C4-2B (cell line): ENCODE measurements around the gene SLC39A1.

Source experiments
- H3K27ac ChIP-seq: fragments of 450-650 bp; 2 replicates; pipeline ENCODE4 v1.5.1; 2017
- ZFX ChIP-seq: fragments of 450-650 bp; IDR thresholded peaks from 2 replicates; pipeline ENCODE4 v1.6.1; 2017
- TF ChIP-seq, protein P1 (sequence below): fragments of 450-650 bp; conservative IDR thresholded peaks from 2 replicates; pipeline ENCODE4 v1.5.1; 2017; ENCODE audit warnings: mild to moderate bottlenecking

SLC39A1 gene

GRCh38 chr1:153940756-153941155, 22.6 kb downstream of the SLC39A1 start:
- no peak for TF ChIP-seq ZFX
- TF ChIP-seq, protein P1, sequence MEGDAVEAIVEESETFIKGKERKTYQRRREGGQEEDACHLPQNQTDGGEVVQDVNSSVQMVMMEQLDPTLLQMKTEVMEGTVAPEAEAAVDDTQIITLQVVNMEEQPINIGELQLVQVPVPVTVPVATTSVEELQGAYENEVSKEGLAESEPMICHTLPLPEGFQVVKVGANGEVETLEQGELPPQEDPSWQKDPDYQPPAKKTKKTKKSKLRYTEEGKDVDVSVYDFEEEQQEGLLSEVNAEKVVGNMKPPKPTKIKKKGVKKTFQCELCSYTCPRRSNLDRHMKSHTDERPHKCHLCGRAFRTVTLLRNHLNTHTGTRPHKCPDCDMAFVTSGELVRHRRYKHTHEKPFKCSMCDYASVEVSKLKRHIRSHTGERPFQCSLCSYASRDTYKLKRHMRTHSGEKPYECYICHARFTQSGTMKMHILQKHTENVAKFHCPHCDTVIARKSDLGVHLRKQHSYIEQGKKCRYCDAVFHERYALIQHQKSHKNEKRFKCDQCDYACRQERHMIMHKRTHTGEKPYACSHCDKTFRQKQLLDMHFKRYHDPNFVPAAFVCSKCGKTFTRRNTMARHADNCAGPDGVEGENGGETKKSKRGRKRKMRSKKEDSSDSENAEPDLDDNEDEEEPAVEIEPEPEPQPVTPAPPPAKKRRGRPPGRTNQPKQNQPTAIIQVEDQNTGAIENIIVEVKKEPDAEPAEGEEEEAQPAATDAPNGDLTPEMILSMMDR: no peak
- H3K27ac ChIP-seq: no peak overlapping the region

DNA sequence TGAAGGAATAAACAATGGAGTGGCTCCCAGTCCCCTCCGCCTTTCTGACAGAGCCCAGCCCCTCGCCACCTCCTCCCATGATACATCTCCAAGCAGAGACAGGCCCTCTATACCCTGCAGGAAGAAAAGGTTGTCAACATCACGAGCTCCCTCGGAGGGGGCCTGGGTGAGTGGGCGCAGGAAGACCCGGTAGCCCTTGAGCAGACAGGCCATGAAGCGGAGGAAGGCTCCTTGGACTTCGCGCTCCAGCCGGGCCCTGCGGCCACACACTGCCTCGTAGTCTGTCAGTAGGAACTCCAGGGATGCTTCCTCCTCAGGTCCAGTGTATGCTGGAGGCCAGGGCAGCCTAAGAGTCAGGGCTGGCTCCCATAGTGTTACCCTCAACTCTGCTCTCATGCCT, 23.9 kb downstream of the SLC39A1 start:
- TF ChIP-seq, protein P1: no peak
- no peak overlapping the region for H3K27ac ChIP-seq

- H3K27ac ChIP-seq: no peak overlapping the region
- TF ChIP-seq, protein P1: no peak
- TF ChIP-seq ZFX: no peak
Observed at GRCh38 chr1:153938996-153939395, 24.3 kb downstream of the SLC39A1 start.

DNA sequence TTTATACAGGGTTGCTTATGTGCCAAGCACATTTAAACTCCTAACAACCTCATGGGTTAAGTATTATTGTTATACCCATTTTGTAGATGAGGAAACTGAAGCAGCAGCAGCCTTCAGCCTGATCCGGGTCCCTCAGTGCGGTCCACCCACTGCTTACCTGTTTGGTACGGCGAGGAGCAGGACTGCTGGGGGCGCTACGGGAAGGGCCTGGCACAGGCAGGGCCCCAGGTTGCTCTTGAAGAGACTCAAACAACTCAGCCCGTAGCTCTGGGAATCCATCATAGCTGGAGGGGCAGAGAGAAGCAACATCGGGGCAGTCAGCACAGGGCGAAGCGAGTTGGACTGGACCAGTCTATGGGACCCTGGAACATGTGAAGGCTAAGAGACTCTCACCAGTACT, 26.0 kb downstream of the SLC39A1 start:
- TF ChIP-seq, protein P1: no peak
- no peak for TF ChIP-seq ZFX
- H3K27ac ChIP-seq: no peak overlapping the region

DNA sequence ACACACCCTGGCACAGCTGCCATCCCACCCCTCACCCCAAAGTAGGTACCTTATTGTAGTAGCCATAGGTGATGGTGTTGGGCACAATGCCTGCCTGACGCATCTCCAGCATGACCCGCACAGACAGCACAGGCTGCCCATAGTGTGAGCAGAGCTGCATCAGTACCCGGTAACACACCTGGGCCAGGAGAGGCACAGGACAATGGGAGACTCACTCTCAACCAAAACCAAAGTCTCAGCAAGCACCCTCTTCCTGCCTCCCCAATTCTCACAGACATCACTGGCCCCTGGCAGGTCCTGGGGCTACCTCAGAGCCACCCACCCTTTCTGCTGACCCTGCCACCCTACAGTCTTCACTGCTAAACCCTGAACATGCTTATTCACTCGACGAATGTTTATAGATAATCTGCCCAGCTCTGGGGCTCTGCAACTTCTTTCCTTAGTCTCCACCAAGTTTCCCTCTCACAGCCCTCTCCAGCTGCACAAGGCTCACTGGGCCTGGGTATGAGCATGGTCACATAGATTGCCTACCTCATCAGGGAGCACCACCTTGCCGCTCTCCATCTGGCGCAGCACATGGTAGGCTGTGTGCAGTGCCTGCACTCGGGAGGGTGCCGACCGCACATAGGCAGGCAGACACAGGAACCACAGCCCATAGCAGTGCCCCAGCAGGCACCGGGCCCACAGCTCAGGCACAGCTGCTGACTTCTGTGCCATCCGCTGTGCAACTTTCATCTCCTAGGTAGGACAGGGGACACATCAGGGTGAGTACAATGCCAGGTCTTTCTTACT, 27.1 kb downstream of the SLC39A1 start:
- TF ChIP-seq ZFX: no peak
- TF ChIP-seq, protein P1: no peak
- H3K27ac ChIP-seq: no peak overlapping the region

DNA sequence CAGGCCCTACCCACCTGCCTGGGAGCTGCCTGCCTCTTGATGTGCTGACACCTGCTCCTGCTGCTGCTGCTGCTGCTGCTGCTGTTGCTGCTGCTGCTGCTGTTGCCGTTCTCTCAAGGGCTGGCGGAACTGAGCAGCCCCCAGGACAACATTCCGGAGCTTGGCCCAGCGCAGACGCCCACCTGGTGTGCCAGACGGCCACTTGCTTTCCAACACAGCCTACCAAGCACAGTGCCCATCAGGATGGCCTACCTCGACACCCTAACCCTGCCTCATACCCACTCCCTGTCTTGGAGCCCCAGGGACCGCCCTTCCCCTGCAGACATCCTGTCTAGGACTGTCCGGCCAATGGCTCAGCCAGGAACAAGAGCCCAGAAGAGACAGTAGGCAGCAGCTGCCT, 28.6 kb downstream of the SLC39A1 start:
- TF ChIP-seq, protein P1: no peak
- no peak for TF ChIP-seq ZFX
- no peak overlapping the region for H3K27ac ChIP-seq

- H3K27ac ChIP-seq: no peak overlapping the region
- no peak for TF ChIP-seq ZFX
Observed at GRCh38 chr1:153933955-153934354, 29.4 kb downstream of the SLC39A1 start.

GRCh38 chr1:153933430-153933829, 29.9 kb downstream of the SLC39A1 start:
- no peak overlapping the region for H3K27ac ChIP-seq
- TF ChIP-seq ZFX: no peak
- TF ChIP-seq, protein P1: no peak
